Cardiac muscle cell (in vitro differentiated cells and primary cell): ENCODE data around the gene LRRC17. TPM values are rescaled to one million over a fixed set of nuclear protein-coding genes. Genes with fewer than 3 reads are reported as not detected.

Experiments used
- DNase-seq, 2 donors: peaks; one replicate each; pipeline versions ENCODE4 v3.0.0 to v3.0.0-alpha.2; 2010 to 2017; ENCODE audit warnings: low read depth in 1 of 2, low spot score in 1 of 2
- H3K27ac ChIP-seq: fragments of 200-600 bp; sonication (generic); 2 replicates; pipeline ENCODE4 v1.5.1; 2016
- H3K27me3 ChIP-seq: fragments of 200-600 bp; sonication (generic); 2 replicates; pipeline ENCODE4 v1.6.0; 2016; ENCODE audit warnings: control low read depth
- H3K36me3 ChIP-seq: fragments of 200-600 bp; sonication (generic); 2 replicates; pipeline ENCODE4 v1.5.1; 2016; ENCODE audit warnings: control low read depth
- H3K4me1 ChIP-seq: fragments of 200-600 bp; sonication (generic); 2 replicates; pipeline ENCODE4 v1.8.1; 2017; ENCODE audit warnings: low read depth, mild to moderate bottlenecking, mixed run types
- H3K4me3 ChIP-seq: fragments of 200-600 bp; sonication (generic); 2 replicates; pipeline ENCODE4 v1.5.1; 2016; ENCODE audit warnings: mild to moderate bottlenecking
- H3K9me3 ChIP-seq: fragments of 200-600 bp; sonication (generic); 2 replicates; pipeline ENCODE4 v1.5.1; 2017; ENCODE audit warnings: low read depth, mild to moderate bottlenecking, control low read depth
- CTCF ChIP-seq: IDR thresholded peaks from 2 replicates; pipeline ENCODE4 v1.5.1; 2012; ENCODE audit warnings: low read depth, mild to moderate bottlenecking, low read length
- polyA plus RNA-seq: library from polyadenylated mRNA; unstranded; fragments of >200 nt; fragmentation: Nextera tagmentation; extraction: Ambion mirVana; gene quantifications from 2 replicates; pipeline ENCODE4 v1.2.1, GENCODE V29; 2016
- total RNA-seq: library from RNA; depleted of rRNA; stranded (reverse); fragments of >200 nt; gene quantifications from 2 replicates; pipeline ENCODE4 v1.2.3, GENCODE V29; 2016

Gene LRRC17
- total and polyA plus RNA-seq, 2 experiments from 2014 or later, result 5.7 to 8.0 TPM

- Histone ChIP-seq H3K9me3 (no peaks in the 10 kb centered on the region), H3K36me3 (no peaks in the 10 kb centered on the region), H3K27ac (no peak overlapping the region), H3K4me1 (no peaks in the 10 kb centered on the region), H3K4me3 (no peak overlapping the region), H3K27me3 (no peaks in the 10 kb centered on the region)
- no peak for TF ChIP-seq CTCF
- DNase-seq, result no peak
Observed at GRCh38 chr7:102888561-102889233, 24.1 kb upstream of the LRRC17 start.

- no peaks in the 10 kb centered on the region for H3K36me3 ChIP-seq
- no peak for TF ChIP-seq CTCF
- no peaks in the 10 kb centered on the region for H3K27me3 ChIP-seq
- no peak overlapping the region for H3K27ac ChIP-seq
- H3K9me3 ChIP-seq, result no peaks in the 10 kb centered on the region
- DNase-seq, result peak in 1 of 2 donors; percentile 36
- H3K4me3 ChIP-seq, result no peak overlapping the region
- H3K4me1 ChIP-seq, result no peaks in the 10 kb centered on the region
Observed at GRCh38 chr7:102889851-102890250, 22.9 kb upstream of the LRRC17 start.

GRCh38 chr7:102890292-102890970, 22.4 kb upstream of the LRRC17 start:
- H3K4me1 ChIP-seq, result no peaks in the 10 kb centered on the region
- H3K9me3 ChIP-seq, result no peaks in the 10 kb centered on the region
- H3K27ac ChIP-seq, result no peak overlapping the region
- DNase-seq, result peak in 1 of 2 donors; percentile 57
- H3K27me3 ChIP-seq, result no peaks in the 10 kb centered on the region
- TF ChIP-seq CTCF, result no peak
- no peaks in the 10 kb centered on the region for H3K36me3 ChIP-seq
- no peak overlapping the region for H3K4me3 ChIP-seq

GRCh38 chr7:102890971-102891692, 21.7 kb upstream of the LRRC17 start:
- H3K27ac ChIP-seq, result no peak overlapping the region

More at GRCh38 chr7:102890971-102891692, 21.7 kb upstream of the LRRC17 start:
- Histone ChIP-seq H3K9me3 (no peaks in the 10 kb centered on the region), H3K36me3 (no peaks in the 10 kb centered on the region), H3K4me1 (no peaks in the 10 kb centered on the region), H3K27me3 (no peaks in the 10 kb centered on the region), H3K4me3 (no peak overlapping the region)
- no peak for TF ChIP-seq CTCF
- no peak for DNase-seq
